HG02610 (cell line): ENCODE data around the gene EPS15.

ENCODE experiments used
- ATAC-seq: cut with Tn5 transposase; IDR thresholded peaks from one replicate; pipeline ENCODE4 v1.9.1; 2021; ENCODE audit warnings: mild to moderate bottlenecking, moderate library complexity; ENCODE audit not compliant: unreplicated experiment

The EPS15 gene

GRCh38 chr1:51323778-51324177, 195.3 kb downstream of the EPS15 start:
- no peak for ATAC-seq

GRCh38 chr1:51322417-51323101, 196.5 kb downstream of the EPS15 start:
- ATAC-seq = no peak

- ATAC-seq = no peak
Observed at GRCh38 chr1:51321924-51322280, 197.2 kb downstream of the EPS15 start.

GRCh38 chr1:51320967-51321923, 197.8 kb downstream of the EPS15 start:
- no peak for ATAC-seq

GRCh38 chr1:51317798-51318197, 201.3 kb downstream of the EPS15 start:
- no peak for ATAC-seq

- no peak for ATAC-seq
Observed at GRCh38 chr1:51316846-51317120, 202.3 kb downstream of the EPS15 start.

GRCh38 chr1:51316113-51316845, 202.8 kb downstream of the EPS15 start:
- no peak for ATAC-seq

- ATAC-seq = no peak
Observed at GRCh38 chr1:51314974-51315373, 204.1 kb downstream of the EPS15 start.

GRCh38 chr1:51313961-51314777, 204.9 kb downstream of the EPS15 start:
- no peak for ATAC-seq

GRCh38 chr1:51313268-51313852, 205.7 kb downstream of the EPS15 start:
- no peak for ATAC-seq

GRCh38 chr1:51312718-51313117, 206.3 kb downstream of the EPS15 start:
- ATAC-seq = no peak

- ATAC-seq = no peak
Observed at GRCh38 chr1:51311826-51312225, 207.2 kb downstream of the EPS15 start.

- ATAC-seq = no peak
Observed at GRCh38 chr1:51310871-51311613, 208.0 kb downstream of the EPS15 start.

- ATAC-seq = no peak
Observed at GRCh38 chr1:51309291-51309690, 209.8 kb downstream of the EPS15 start.

- no peak for ATAC-seq
Observed at GRCh38 chr1:51308636-51309035, 210.4 kb downstream of the EPS15 start.

- no peak for ATAC-seq
Observed at GRCh38 chr1:51306950-51307349, 212.1 kb downstream of the EPS15 start.

- ATAC-seq = no peak
Observed at GRCh38 chr1:51305371-51305823, 213.7 kb downstream of the EPS15 start.

GRCh38 chr1:51304360-51304759, 214.7 kb downstream of the EPS15 start:
- ATAC-seq = no peak
